ENCODE measurements around the gene NUAK1. TPM values are rescaled to one million over a fixed set of nuclear protein-coding genes. Genes with fewer than 3 reads are reported as not detected.

The NUAK1 gene
- total RNA-seq, 1 experiment from 2014 or later: 50.3 TPM

GRCh38 chr12:106078358-106079010 is 60.3 kb downstream of the NUAK1 start:
- DNase-seq (ENCODE audit: low read depth, low spot score): no peak
- Histone ChIP-seq H3K4me3 (ENCODE audit: low read depth in 2 of 2, low read length in 2 of 2) (no peak overlapping the region), H3K27me3 (ENCODE audit: control insufficient read depth, insufficient read depth, low read length) (no peaks in the 10 kb centered on the region), H3K36me3 (ENCODE audit: control insufficient read depth, insufficient read depth, low read length) (peaks cover 2% of the 10 kb centered on the region; the same call in 1 of the 2 replicates), H3K9me3 (ENCODE audit: control insufficient read depth, insufficient read depth, low read depth, low read length) (no peaks in the 10 kb centered on the region), H3K27ac (ENCODE audit: low read length) (peak overlapping the region; percentile 60; the same call in 1 of the 2 replicates), H3K4me1 (ENCODE audit: control insufficient read depth, insufficient read depth, low read length) (peaks cover 56% of the 10 kb centered on the region)
- ChIA-PET POLR2A (no interaction called here), CTCF (no interaction called here)
- TF ChIP-seq SIN3A (IDR thresholded peaks at IDR 0.05; ENCODE audit: borderline replicate concordance, insufficient read depth, low read depth, low read length) (no peak), CTCF (IDR thresholded peaks at IDR 0.05) (no peak), REST (IDR thresholded peaks at IDR 0.05; ENCODE audit: insufficient read depth in 1 of 2, low read depth in 2 of 2, low read length in 1 of 2) (no peak), POLR2AphosphoS5 (IDR thresholded peaks at IDR 0.05; ENCODE audit: low read depth, low read length) (no peak), TCF7L2 (IDR thresholded peaks at IDR 0.05; ENCODE audit: low read depth, low read length) (0 out of 2 replicates have a peak, but pooled peaks have one; percentile 22)
- intact Hi-C loops (cut with micrococcal nuclease; ENCODE audit: unreplicated experiment): no loop called here
- BruUV-seq (replicated peaks): no TSS peak
- in situ Hi-C loops (cut with HindIII; ENCODE audit: low pct_unique_long_range_greater_than_20kb, low sequenced_read_pairs): no loop called here
- peak; percentile 81 for ATAC-seq

GRCh38 chr12:106074706-106075392 is 63.9 kb downstream of the NUAK1 start:
- ATAC-seq (no peak), DNase-seq (ENCODE audit: low read depth, low spot score) (no peak)
- BruUV-seq (replicated peaks): TSS peak; percentile 33
- ChIA-PET POLR2A (no interaction called here), CTCF (no interaction called here)
- in situ Hi-C loops (cut with HindIII; ENCODE audit: low pct_unique_long_range_greater_than_20kb, low sequenced_read_pairs): no loop called here
- Histone ChIP-seq H3K9me3 (ENCODE audit: control insufficient read depth, insufficient read depth, low read depth, low read length) (no peaks in the 10 kb centered on the region), H3K4me3 (ENCODE audit: low read depth in 2 of 2, low read length in 2 of 2) (no peak overlapping the region), H3K27ac (ENCODE audit: low read length) (peak overlapping the region; percentile 55), H3K4me1 (ENCODE audit: control insufficient read depth, insufficient read depth, low read length) (peaks cover 38% of the 10 kb centered on the region), H3K27me3 (ENCODE audit: control insufficient read depth, insufficient read depth, low read length) (no peaks in the 10 kb centered on the region), H3K36me3 (ENCODE audit: control insufficient read depth, insufficient read depth, low read length) (no peaks in the 10 kb centered on the region)
- no peak for TF ChIP-seq REST (IDR thresholded peaks at IDR 0.05; ENCODE audit: insufficient read depth in 1 of 2, low read depth in 2 of 2, low read length in 1 of 2)
- TF ChIP-seq TCF7L2 (IDR thresholded peaks at IDR 0.05; ENCODE audit: low read depth, low read length): peak; percentile 57
- TF ChIP-seq CTCF (IDR thresholded peaks at IDR 0.05): no peak
- TF ChIP-seq POLR2AphosphoS5 (IDR thresholded peaks at IDR 0.05; ENCODE audit: low read depth, low read length): no peak
- TF ChIP-seq SIN3A (IDR thresholded peaks at IDR 0.05; ENCODE audit: borderline replicate concordance, insufficient read depth, low read depth, low read length): no peak
- intact Hi-C loops (cut with micrococcal nuclease; ENCODE audit: unreplicated experiment): no loop called here
